Heart left ventricle (tissue), 13 donors: ENCODE measurements around the gene NT5DC4.

Source experiments
- POLR2A ChIP-seq, 2 donors: fragments of 450-650 bp; IDR thresholded peaks; one replicate each; pipeline ENCODE4 v1.6.1; 2017; ENCODE audit warnings: antibody characterized with exemption in 2 of 2, mild to moderate bottlenecking in 2 of 2, moderate library complexity in 2 of 2
- TF ChIP-seq, protein P1 (sequence below), 12 donors: fragments of 200-600 bp; sonication (generic) in 4 of 12; IDR thresholded peaks; one replicate each; pipeline versions ENCODE4 v1.5.0 to v1.8.0; 2018 to 2022; ENCODE audit warnings: antibody characterized with exemption in 12 of 12, mild to moderate bottlenecking in 5 of 12
- donor health status: ischemic (EF 13 %, LVEDD 7.1; RV severe dilation, severe dysfunction).
- donor health status: DM: no; HTN: yes; CAD: no.
- donor health status: DM: no; HTN: no; CAD: no.
- donor health status: ischemic (EF 25% LVEDD 6.9; RV normal size, moderate dysfunction).
- donor health status: ischemic (EF 25% LVEDD 5.7; RV mildly dilated, moderate dysfunction).
- donor health status: ischemic (EF 35%, LVEDD 5.7; RV mildly dilated, moderate dysfunction).
- donor health status: nonischemic (EF 11% LVEDD 7.7; RV severe dilation, severe dysfunction).
- donor health status: DM: yes; HTN: yes; CAD: no.
- donor health status: PGD.
- donor health status: ischemic (EF 29% LVEDD 5.4; RV normal size, mild dysfunction).
- donor health status: nonischemic (EF 23%, LVEDD 6.1; RV moderate dilation, normal function).

DNA sequence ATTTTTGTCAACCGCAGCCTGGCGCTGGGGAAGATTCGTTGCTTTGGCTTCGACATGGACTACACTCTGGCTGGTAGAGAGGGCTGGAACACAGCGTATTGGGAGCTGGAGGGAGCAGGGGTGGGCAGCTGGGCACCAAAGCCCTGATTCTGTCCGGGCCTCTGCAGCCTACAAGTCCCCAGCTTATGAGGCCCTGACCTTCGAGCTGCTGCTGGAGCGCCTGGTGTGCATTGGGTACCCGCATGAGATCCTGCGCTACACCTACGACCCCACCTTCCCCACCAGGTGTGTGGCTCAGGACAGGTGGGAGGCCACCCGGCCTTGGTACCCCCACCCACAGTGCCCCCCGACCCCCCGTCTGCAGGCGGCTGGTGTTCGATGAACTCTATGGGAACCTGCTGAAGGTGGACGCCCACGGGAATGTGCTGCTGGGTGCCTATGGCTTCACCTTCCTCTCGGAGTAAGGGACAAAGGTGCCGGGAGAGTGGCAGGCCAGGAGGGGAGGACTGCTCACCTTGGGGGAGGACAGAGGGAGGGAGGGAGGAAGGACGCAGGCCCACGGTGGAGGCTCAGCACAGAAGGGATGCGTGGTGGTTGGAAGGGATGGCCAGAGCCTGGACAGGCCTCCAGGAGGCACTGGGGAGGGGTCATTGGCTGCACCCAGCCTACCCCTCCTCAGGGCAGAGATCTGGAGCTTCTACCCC lies 1.2 kb downstream of the NT5DC4 start:
- no peak for TF ChIP-seq POLR2A (IDR thresholded peaks at IDR 0.05)
- TF ChIP-seq, protein P1, sequence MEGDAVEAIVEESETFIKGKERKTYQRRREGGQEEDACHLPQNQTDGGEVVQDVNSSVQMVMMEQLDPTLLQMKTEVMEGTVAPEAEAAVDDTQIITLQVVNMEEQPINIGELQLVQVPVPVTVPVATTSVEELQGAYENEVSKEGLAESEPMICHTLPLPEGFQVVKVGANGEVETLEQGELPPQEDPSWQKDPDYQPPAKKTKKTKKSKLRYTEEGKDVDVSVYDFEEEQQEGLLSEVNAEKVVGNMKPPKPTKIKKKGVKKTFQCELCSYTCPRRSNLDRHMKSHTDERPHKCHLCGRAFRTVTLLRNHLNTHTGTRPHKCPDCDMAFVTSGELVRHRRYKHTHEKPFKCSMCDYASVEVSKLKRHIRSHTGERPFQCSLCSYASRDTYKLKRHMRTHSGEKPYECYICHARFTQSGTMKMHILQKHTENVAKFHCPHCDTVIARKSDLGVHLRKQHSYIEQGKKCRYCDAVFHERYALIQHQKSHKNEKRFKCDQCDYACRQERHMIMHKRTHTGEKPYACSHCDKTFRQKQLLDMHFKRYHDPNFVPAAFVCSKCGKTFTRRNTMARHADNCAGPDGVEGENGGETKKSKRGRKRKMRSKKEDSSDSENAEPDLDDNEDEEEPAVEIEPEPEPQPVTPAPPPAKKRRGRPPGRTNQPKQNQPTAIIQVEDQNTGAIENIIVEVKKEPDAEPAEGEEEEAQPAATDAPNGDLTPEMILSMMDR (IDR thresholded peaks at IDR 0.05): no peak
